ENCODE measurements around the gene IL15RA. TPM values are rescaled to one million over a fixed set of nuclear protein-coding genes. Genes with fewer than 3 reads are reported as not detected.

IL15RA gene
- total and polyA plus RNA-seq, 7 donors: 7.9 to 13.1 (median 9.6) TPM

- ATAC-seq: no peak
- no peak for TF ChIP-seq CTCF (IDR thresholded peaks at IDR 0.05)
- no peaks in the 10 kb centered on the region for H3K9me3 ChIP-seq
- 74 to 84% (median 81%) methylated on average over 13 of the region's 13 CpGs for WGBS, 3 donors
- DNase-seq: peak in 1 of 2 donors; percentile 46
- peak overlapping the region; percentile 53 for H3K27ac ChIP-seq
- intact Hi-C loops (cut with DNase I): no loop called here
- H3K27me3 ChIP-seq (ENCODE audit: insufficient read depth in 3 of 3, low read length in 2 of 3): no peaks in the 10 kb centered on the region
- H3K36me3 ChIP-seq (ENCODE audit: insufficient read depth in 1 of 2, low read depth in 1 of 2): peaks cover 0 to 21% of the 10 kb centered on the region in 2 donors
- peaks cover 31% of the 10 kb centered on the region for H3K4me1 ChIP-seq
- no peak overlapping the region for H3K4me3 ChIP-seq
Measured at GRCh38 chr10:5942001-5942400, 35.3 kb downstream of the IL15RA start.

GRCh38 chr10:5941579-5941978, 35.8 kb downstream of the IL15RA start:
- no peak for ATAC-seq
- peaks cover 3 to 26% of the 10 kb centered on the region in 2 donors for H3K36me3 ChIP-seq (ENCODE audit: insufficient read depth in 1 of 2, low read depth in 1 of 2)
- no peak for TF ChIP-seq CTCF (IDR thresholded peaks at IDR 0.05)
- no peaks in the 10 kb centered on the region for H3K9me3 ChIP-seq
- H3K27me3 ChIP-seq (ENCODE audit: insufficient read depth in 3 of 3, low read length in 2 of 3): no peaks in the 10 kb centered on the region
- H3K4me1 ChIP-seq: peaks cover 31% of the 10 kb centered on the region
- WGBS, 3 donors: 60 to 68% (median 64%) methylated on average over 7 of the region's 7 CpGs
- H3K27ac ChIP-seq: peak overlapping the region; percentile 53
- intact Hi-C loops (cut with DNase I): no loop called here
- DNase-seq: peak in 1 of 2 donors; percentile 39
- no peak overlapping the region for H3K4me3 ChIP-seq

- intact Hi-C loops (cut with DNase I): no loop called here
- DNase-seq (no peak), ATAC-seq (no peak)
- no peaks in the 10 kb centered on the region for H3K9me3 ChIP-seq
- peaks cover 31% of the 10 kb centered on the region for H3K4me1 ChIP-seq
- H3K27me3 ChIP-seq (ENCODE audit: insufficient read depth in 3 of 3, low read length in 2 of 3): no peaks in the 10 kb centered on the region
- no peak for TF ChIP-seq CTCF (IDR thresholded peaks at IDR 0.05)
- WGBS, 3 donors: 77 to 82% (median 77%) methylated on average over 6 of the region's 6 CpGs
- peaks cover 6 to 33% of the 10 kb centered on the region in 2 donors for H3K36me3 ChIP-seq (ENCODE audit: insufficient read depth in 1 of 2, low read depth in 1 of 2)
- no peak overlapping the region for H3K27ac ChIP-seq
- no peak overlapping the region for H3K4me3 ChIP-seq
Measured at GRCh38 chr10:5940807-5941218, 36.5 kb downstream of the IL15RA start.

GRCh38 chr10:5938291-5938690, 39.1 kb downstream of the IL15RA start:
- no peak overlapping the region for H3K27ac ChIP-seq
- no peak for DNase-seq
- no peaks in the 10 kb centered on the region for H3K27me3 ChIP-seq (ENCODE audit: insufficient read depth in 3 of 3, low read length in 2 of 3)
- no peak for TF ChIP-seq CTCF (IDR thresholded peaks at IDR 0.05)
- 87 to 92% (median 87%) methylated on average over 12 of the region's 12 CpGs for WGBS, 3 donors
- H3K9me3 ChIP-seq: no peaks in the 10 kb centered on the region
- peaks cover 6 to 55% of the 10 kb centered on the region in 2 donors for H3K36me3 ChIP-seq (ENCODE audit: insufficient read depth in 1 of 2, low read depth in 1 of 2)
- intact Hi-C loops (cut with DNase I): no loop called here
- ATAC-seq: no peak
- H3K4me3 ChIP-seq: no peak overlapping the region
- peaks cover 11% of the 10 kb centered on the region for H3K4me1 ChIP-seq

GRCh38 chr10:5937016-5937415, 40.3 kb downstream of the IL15RA start:
- Histone ChIP-seq H3K27ac (no peak overlapping the region), H3K36me3 (ENCODE audit: insufficient read depth in 1 of 2, low read depth in 1 of 2) (peaks cover 6 to 68% of the 10 kb centered on the region in 2 donors), H3K4me1 (no peaks in the 10 kb centered on the region), H3K4me3 (no peak overlapping the region), H3K9me3 (no peaks in the 10 kb centered on the region), H3K27me3 (ENCODE audit: insufficient read depth in 3 of 3, low read length in 2 of 3) (no peaks in the 10 kb centered on the region)
- no peak for ATAC-seq
- no peak for TF ChIP-seq CTCF (IDR thresholded peaks at IDR 0.05)
- intact Hi-C loops (cut with DNase I): no loop called here
- DNase-seq: no peak
- 93 to 97% (median 94%) methylated on average over 18 of the region's 18 CpGs for WGBS, 3 donors
